G401.6 (cell line): Measurements from ENCODE around the gene GFOD1.

ENCODE experiments used
- FAIRE-seq: peaks from 2 replicates; lab custom pipeline; 2012; peaks lifted over from hg19 to GRCh38; lab: Jason Lieb, UNC

GFOD1 gene

DNA sequence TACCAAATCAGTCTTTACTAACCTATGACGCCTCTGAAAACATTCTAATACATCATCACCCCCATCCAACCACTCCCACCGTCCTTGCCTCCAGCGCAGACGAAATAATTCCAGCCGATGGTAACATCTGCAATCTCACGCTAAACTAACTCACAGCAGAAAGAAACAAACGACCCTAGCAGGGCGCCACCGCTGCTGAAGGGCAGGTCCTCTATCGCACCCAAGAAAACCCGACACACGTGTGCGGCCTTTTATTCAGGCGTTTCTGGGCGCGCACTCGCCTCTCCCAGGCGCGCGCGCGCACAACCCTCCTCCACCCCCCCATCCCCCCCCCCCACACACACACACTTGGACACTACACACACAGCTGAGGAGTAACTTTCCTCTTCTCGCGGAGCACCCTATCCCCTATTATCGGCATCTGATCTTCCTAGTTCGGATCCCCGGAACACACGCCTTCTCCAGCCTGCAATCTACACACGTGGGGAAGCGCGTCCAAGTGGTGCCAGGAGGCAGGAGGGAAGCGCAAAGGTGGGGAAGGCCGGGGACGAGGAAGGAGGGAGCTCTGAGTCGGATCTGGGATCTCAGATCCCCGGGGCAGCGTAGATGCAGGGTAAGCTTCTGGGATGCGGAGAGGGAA is 1.4 kb downstream of the GFOD1 start:
- FAIRE-seq = no peak

GRCh38 chr6:13485303-13485702 is 2.1 kb downstream of the GFOD1 start:
- FAIRE-seq = no peak

GRCh38 chr6:13484827-13485226 is 2.6 kb downstream of the GFOD1 start:
- no peak for FAIRE-seq

DNA sequence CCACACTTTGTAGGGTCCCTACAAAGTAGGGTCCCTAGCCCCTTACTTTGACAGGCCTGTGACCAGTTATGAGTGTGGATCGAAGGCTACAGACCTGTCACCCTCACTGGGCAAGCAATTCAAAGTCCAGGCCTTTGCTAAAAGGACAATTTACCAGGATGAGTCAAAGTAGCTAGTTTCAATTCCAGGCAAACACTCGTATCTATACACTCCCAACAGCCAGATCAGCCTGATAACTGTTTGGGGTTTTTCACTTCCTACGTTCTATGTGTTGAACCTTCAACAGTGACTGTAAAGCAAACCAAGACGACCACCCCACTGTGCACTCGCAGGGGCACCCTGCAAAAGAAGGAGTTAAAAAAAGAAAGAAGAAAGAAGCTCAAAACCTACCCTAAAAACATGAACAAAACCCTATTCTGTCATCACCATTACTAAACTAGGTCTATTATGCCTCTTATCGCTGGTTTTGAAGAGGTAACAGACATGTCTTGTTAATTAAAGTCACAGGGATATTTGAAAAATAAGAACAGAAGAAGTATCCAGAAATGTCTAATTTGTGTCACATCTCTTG is 3.2 kb downstream of the GFOD1 start:
- FAIRE-seq = no peak

GRCh38 chr6:13480631-13481501 is 6.5 kb downstream of the GFOD1 start:
- no peak for FAIRE-seq

DNA sequence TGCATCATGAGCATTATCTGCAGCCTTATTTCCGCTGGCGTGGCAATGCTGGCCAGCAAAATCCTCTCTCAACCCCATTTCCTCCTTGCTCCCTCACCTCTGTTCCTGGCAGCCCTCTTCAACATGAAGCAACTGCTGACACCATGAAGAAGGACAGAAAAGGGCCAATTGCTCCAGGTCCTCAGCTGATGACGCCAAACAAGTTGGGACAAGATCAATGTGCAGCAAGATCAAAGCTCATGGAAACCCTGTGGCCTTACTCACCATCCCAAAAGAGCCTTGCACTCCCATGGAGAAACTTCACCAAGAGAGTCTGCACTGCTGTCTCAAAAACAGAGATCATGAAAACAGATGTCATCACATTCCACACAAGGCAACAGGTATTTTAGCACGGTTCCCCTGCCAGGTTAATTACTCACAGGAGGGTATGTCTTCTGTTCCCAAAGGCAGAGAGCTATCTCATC is 7.4 kb downstream of the GFOD1 start:
- FAIRE-seq = no peak

- no peak for FAIRE-seq
Measured at GRCh38 chr6:13479206-13479800, 8.1 kb downstream of the GFOD1 start.

GRCh38 chr6:13478525-13478966 is 8.9 kb downstream of the GFOD1 start:
- FAIRE-seq = no peak

DNA sequence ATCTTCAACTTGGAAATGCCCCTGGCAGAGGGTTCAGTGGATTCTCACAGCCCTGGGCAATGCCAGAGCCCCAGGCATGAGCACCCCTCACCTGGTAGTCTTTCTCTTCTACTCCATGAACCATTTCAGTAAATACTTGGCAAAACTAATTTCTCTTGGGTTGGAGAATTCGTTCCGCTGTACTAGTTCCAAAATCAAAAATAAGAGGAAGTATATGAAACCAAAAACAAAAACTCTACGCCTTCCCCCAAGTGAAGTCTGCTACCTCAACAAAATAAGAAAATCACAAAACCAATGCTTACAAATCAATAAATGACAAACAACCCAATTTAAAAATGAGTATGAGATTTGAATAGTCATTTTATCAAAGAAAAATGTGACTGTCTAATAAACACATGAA is 12.6 kb downstream of the GFOD1 start:
- no peak for FAIRE-seq

DNA sequence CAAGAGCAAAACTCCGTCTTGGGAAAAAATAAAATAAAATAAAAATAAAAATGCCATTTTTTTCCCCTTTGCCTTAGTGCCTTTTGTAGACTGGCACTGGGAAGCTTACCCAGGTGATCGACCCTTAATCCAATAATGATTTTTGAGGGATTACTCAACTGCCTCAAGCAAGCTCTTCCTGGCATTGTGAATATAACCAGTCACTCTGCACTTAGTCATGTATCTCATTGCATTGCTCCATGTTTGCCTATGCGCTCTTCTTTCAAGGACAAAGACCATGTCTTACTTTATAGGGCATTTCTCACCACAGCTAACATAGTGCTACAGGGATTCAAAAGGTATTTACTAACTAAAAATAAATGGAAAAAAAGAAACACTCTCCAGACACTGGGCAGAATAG is 13.0 kb downstream of the GFOD1 start:
- no peak for FAIRE-seq

GRCh38 chr6:13473768-13474165 is 13.6 kb downstream of the GFOD1 start:
- no peak for FAIRE-seq

DNA sequence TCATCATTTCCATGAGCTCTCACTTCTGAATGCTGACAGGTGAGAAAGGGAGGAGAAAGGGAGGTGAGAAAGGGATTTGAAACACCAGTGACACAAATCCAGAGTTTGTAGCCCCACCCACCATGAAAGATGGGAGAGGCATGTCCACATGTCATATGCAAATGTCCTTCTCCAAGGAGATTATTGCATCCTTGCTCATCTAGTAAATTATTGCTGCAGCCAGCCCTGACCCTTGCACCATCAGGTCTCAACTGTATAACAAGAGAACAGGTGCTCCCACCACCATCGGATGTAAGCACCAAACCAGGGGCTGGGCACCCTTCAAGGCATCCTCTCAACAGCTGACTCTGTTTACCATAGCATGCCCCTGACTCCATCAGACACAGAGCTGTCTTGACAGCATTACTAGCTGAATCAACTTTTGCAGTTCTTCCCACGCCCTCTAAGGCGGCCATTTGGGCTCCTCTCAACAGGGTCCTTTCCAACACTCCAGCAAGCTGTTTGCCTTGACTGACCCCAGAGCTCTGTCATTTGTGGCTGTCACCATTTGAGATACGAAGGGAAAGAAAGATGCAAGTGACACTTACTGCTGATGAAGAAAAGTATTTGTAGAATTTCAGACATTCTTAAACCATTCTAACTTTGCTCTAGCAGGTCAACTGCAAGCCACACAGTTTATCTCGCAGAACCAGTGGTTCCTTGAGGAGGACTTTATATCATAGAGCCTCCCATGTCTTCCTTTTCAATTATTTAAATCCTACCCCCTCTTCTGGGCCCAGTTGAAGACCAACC is 14.2 kb downstream of the GFOD1 start:
- no peak for FAIRE-seq

GRCh38 chr6:13472099-13472498 is 15.3 kb downstream of the GFOD1 start:
- no peak for FAIRE-seq

DNA sequence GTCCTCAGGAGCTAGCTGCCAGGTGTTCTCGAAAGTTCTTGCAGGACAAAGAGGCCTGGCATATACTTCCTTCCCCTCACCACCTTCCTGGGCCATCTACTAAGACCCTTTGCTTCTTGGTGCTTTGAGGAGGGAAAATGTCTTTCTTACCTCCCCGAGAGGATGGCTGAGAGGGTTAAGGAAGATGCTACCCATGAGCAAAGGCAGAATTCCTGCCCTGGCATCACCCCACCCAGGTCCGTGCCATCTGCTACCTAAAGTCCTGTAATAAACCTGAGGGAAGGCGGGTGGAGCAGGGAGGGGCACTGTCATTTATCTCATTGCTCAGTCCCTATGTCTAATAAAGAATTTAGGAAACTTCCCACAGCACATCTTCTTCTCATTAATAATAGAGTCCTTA is 16.2 kb downstream of the GFOD1 start:
- FAIRE-seq = no peak

- no peak for FAIRE-seq
Measured at GRCh38 chr6:13470238-13471140, 16.9 kb downstream of the GFOD1 start.

DNA sequence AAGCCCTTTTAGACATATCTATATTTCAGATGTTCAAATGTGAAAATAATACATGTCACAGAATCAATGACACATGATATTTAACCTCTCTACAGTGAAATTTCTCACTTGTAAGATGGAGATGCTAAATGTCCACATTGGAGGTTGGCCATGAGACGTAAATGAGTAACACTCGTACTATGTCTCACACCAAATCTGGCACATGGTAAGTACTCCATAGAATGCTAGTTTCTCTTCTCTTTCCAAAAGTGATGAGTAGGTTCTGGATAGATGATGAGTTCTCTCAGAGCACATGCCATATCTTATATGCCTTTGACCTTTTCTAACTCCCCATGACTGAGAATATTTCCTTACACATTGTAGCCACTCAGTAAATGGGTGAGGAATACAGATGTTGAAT is 17.7 kb downstream of the GFOD1 start:
- no peak for FAIRE-seq

GRCh38 chr6:13468839-13469238 is 18.6 kb downstream of the GFOD1 start:
- no peak for FAIRE-seq

DNA sequence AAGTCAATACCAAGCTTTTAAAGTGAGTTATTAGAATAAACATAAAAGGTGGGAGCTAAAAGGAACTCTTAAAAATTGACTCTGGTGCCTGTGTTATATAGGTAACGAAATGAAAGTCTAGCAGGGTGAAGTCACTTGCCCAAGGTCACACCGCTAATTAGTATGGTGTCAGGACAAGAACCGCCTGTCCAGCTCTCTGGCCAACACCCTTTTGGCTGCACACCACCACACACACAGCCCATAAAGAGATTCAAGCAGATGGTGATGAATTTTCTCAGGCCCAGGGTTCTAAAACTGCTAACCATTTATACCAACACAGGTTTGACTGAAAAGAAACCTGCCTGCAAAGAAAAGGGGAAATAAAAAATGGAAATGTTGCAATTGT is 20.2 kb downstream of the GFOD1 start:
- no peak for FAIRE-seq

DNA sequence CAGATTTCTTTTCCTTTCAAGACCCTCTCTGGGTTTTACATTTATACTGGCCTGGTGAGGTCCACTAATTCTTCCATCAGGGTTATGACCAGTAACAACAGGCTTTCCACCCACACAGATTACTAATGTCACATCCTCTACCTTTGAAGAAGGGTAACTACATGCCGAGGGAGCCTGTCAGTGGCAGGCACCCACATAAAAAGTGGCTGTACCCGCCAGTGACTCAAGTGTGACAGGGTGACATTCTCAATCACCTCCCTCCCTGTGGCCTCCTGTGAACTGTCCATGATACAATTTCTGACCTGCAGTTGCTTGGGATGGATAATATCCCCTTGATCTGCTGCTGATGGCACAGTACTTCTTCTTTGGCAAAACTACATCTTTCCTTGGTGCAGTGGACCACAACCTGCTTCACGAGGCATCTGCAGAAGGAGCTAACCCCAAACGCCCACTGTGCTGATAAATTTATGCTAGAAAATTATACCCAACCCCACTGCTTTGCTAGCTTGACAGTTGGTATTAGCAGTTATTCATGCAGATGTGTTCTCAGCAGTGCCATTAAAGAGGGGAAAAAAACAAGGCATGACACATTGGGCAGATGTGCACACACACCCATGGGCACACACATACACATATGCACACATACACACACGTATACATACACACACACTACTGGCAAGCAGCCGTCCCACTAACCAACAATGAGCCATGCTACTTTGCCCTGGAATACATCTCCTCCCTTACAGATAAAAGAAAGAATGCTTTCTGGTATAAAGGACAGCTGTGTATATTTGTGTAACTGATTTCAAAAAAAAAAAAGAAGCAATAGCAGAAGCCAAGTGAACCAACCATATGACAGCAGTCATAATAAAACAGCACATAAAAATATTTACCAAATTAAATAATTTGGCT is 20.8 kb downstream of the GFOD1 start:
- no peak for FAIRE-seq

- FAIRE-seq = no peak
Measured at GRCh38 chr6:13465734-13466133, 21.7 kb downstream of the GFOD1 start.
